Parathyroid adenoma (tissue), 2 donors: ENCODE measurements around the gene PCBP3.

Experiments used
- H2AFZ ChIP-seq: fragments of 300-600 bp; sonication (generic); one replicate; pipeline ENCODE4 v1.7.0; 2017; ENCODE audit warnings: antibody characterized with exemption, mild to moderate bottlenecking
- H3K27ac ChIP-seq: fragments of 300-600 bp; sonication (generic); one replicate; pipeline ENCODE4 v1.7.0; 2017
- H3K27me3 ChIP-seq: fragments of 300-600 bp; sonication (generic); one replicate; pipeline ENCODE4 v1.7.0; 2017; ENCODE audit warnings: low read length; ENCODE audit not compliant: control insufficient read depth, insufficient read depth
- H3K36me3 ChIP-seq: fragments of 300-600 bp; sonication (generic); one replicate; pipeline ENCODE4 v1.7.0; 2017; ENCODE audit warnings: low read length; ENCODE audit not compliant: control insufficient read depth, insufficient read depth
- H3K4me1 ChIP-seq: fragments of 300-600 bp; sonication (generic); one replicate; pipeline ENCODE4 v1.7.0; 2017; ENCODE audit warnings: control low read depth
- H3K4me2 ChIP-seq: fragments of 300-600 bp; sonication (generic); one replicate; pipeline ENCODE4 v1.7.0; 2017; ENCODE audit warnings: low read length
- H3K4me3 ChIP-seq: fragments of 300-600 bp; sonication (generic); one replicate; pipeline ENCODE4 v1.7.0; 2017; ENCODE audit warnings: low read depth, low read length
- H3K79me2 ChIP-seq: fragments of 300-600 bp; sonication (generic); one replicate; pipeline ENCODE4 v1.7.0; 2017; ENCODE audit warnings: control low read depth
- H3K9ac ChIP-seq: fragments of 300-600 bp; sonication (generic); one replicate; pipeline ENCODE4 v1.7.0; 2017; ENCODE audit warnings: mild to moderate bottlenecking
- H3K9me3 ChIP-seq: fragments of 300-600 bp; sonication (generic); one replicate; pipeline ENCODE4 v1.7.0; 2017; ENCODE audit warnings: low read length; ENCODE audit not compliant: control insufficient read depth
- CTCF ChIP-seq: fragments of 300-600 bp; sonication (generic); IDR thresholded peaks from one replicate; pipeline ENCODE4 v1.7.0; 2017; ENCODE audit warnings: antibody characterized with exemption, mild to moderate bottlenecking
- donor health status: primary hyperparathyroidism.

Gene PCBP3

GRCh38 chr21:45952974-45953373 is 309.4 kb downstream of the PCBP3 start:
- Histone ChIP-seq H3K4me1 (no peaks in the 10 kb centered on the region), H2AFZ (no peak overlapping the region), H3K9me3 (no peaks in the 10 kb centered on the region), H3K27ac (no peak overlapping the region), H3K9ac (no peak overlapping the region), H3K4me2 (no peak overlapping the region), H3K36me3 (no peaks in the 10 kb centered on the region), H3K4me3 (no peak overlapping the region), H3K27me3 (no peaks in the 10 kb centered on the region), H3K79me2 (no peaks in the 10 kb centered on the region)
- TF ChIP-seq CTCF = no peak

- H3K4me1 ChIP-seq = no peaks in the 10 kb centered on the region
- TF ChIP-seq CTCF = no peak
Observed at GRCh38 chr21:45954261-45954660, 310.7 kb downstream of the PCBP3 start.

GRCh38 chr21:45954921-45955320 is 311.4 kb downstream of the PCBP3 start:
- no peaks in the 10 kb centered on the region for H3K79me2 ChIP-seq
- no peak for TF ChIP-seq CTCF
- H3K27me3 ChIP-seq = no peaks in the 10 kb centered on the region
- no peak overlapping the region for H3K27ac ChIP-seq
- H3K36me3 ChIP-seq = no peaks in the 10 kb centered on the region
- H3K4me3 ChIP-seq = no peak overlapping the region
- no peak overlapping the region for H3K9ac ChIP-seq
- no peak overlapping the region for H3K4me2 ChIP-seq
- no peak overlapping the region for H2AFZ ChIP-seq
- no peaks in the 10 kb centered on the region for H3K9me3 ChIP-seq
- no peaks in the 10 kb centered on the region for H3K4me1 ChIP-seq

More at GRCh38 chr21:45954261-45954660, 310.7 kb downstream of the PCBP3 start:
- no peaks in the 10 kb centered on the region for H3K79me2 ChIP-seq
- no peaks in the 10 kb centered on the region for H3K9me3 ChIP-seq
- H3K9ac ChIP-seq = no peak overlapping the region
- H2AFZ ChIP-seq = no peak overlapping the region
- H3K4me2 ChIP-seq = no peak overlapping the region
- no peaks in the 10 kb centered on the region for H3K27me3 ChIP-seq
- H3K27ac ChIP-seq = no peak overlapping the region
- no peaks in the 10 kb centered on the region for H3K36me3 ChIP-seq
- no peak overlapping the region for H3K4me3 ChIP-seq

- no peak overlapping the region for H3K4me3 ChIP-seq
- TF ChIP-seq CTCF = no peak
Observed at GRCh38 chr21:45957551-45957950, 314.0 kb downstream of the PCBP3 start.

GRCh38 chr21:45957981-45958600 is 314.6 kb downstream of the PCBP3 start:
- TF ChIP-seq CTCF = no peak
- Histone ChIP-seq H2AFZ (no peak overlapping the region), H3K4me2 (no peak overlapping the region), H3K4me1 (no peaks in the 10 kb centered on the region), H3K9me3 (no peaks in the 10 kb centered on the region), H3K27me3 (no peaks in the 10 kb centered on the region), H3K4me3 (no peak overlapping the region), H3K9ac (no peak overlapping the region), H3K27ac (no peak overlapping the region), H3K36me3 (no peaks in the 10 kb centered on the region), H3K79me2 (no peaks in the 10 kb centered on the region)

More at GRCh38 chr21:45957551-45957950, 314.0 kb downstream of the PCBP3 start:
- Histone ChIP-seq H3K36me3 (no peaks in the 10 kb centered on the region), H3K4me1 (no peaks in the 10 kb centered on the region), H3K4me2 (no peak overlapping the region), H3K27me3 (no peaks in the 10 kb centered on the region), H3K79me2 (no peaks in the 10 kb centered on the region), H3K27ac (no peak overlapping the region), H3K9me3 (no peaks in the 10 kb centered on the region), H2AFZ (no peak overlapping the region), H3K9ac (no peak overlapping the region)
